Cardiac fibroblast (primary cell): ENCODE results near the gene TP53RK.
A peak's percentile ranks its signal among the peaks of the same experiment; 100 is the strongest.

Experiments
- DNase-seq, 2 donors: peaks; one replicate each; pipeline versions ENCODE4 v3.0.0 to v3.0.0-alpha.2; 2010; ENCODE audit warnings: low read depth in 2 of 2
- H3K4me3 ChIP-seq, 2 donors: replicated peaks in 1 of 2; 1 replicate in 1 of 2; 2 replicates in 1 of 2; pipeline ENCODE4 v1.5.1; 2011; ENCODE audit warnings: low read depth in 2 of 2, low read length in 2 of 2, mild to moderate bottlenecking in 2 of 2, moderate library complexity in 1 of 2
- TF ChIP-seq, protein P1 (sequence below): IDR thresholded peaks from one replicate; pipeline ENCODE4 v1.5.1; 2011; ENCODE audit warnings: low read depth, mild to moderate bottlenecking, low read length, inconsistent platforms

The TP53RK gene

DNA sequence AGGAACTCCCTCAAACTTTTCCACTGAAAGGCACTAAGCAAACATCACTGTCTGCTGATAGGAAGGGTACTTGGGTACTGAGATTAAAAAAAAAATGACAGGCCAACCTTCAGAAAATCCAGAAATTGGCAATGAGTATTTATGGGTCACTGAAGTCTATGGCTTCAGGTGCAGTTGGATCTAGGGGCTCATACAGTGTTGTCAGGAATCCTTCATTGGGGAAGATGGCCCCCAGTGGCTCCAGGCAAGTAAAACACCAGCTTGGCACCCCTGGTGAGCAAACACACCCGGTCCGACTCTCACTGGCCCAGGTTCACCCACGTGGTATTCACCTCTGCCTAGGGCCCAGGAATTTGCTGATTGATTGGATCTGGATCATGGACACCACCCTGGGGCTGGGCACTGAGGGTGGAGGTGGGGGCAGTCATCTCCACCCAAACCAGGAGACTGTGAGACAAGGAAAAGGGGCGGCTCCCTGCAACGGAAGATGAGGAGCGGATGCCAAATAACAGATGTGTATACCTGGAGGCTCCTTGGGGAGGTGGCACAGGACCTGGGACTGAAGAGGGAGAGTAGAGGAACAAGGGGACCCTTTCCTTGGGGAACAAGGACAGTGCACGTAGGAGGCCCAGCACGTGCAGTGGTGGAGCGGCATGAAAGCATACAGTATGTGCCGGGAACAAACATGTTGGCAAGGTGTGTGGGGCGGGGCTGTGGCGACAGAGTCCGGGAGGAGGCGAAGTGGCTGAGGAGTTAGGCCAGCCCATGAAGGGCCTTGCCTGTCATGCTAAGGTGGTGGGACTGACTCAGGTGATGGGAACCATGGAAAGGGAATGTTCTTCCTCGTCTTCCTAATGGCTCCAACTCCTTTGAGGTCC, 25.0 kb upstream of the TP53RK start:
- H3K4me3 ChIP-seq: no peak overlapping the region
- no peak for DNase-seq
- TF ChIP-seq, protein P1, sequence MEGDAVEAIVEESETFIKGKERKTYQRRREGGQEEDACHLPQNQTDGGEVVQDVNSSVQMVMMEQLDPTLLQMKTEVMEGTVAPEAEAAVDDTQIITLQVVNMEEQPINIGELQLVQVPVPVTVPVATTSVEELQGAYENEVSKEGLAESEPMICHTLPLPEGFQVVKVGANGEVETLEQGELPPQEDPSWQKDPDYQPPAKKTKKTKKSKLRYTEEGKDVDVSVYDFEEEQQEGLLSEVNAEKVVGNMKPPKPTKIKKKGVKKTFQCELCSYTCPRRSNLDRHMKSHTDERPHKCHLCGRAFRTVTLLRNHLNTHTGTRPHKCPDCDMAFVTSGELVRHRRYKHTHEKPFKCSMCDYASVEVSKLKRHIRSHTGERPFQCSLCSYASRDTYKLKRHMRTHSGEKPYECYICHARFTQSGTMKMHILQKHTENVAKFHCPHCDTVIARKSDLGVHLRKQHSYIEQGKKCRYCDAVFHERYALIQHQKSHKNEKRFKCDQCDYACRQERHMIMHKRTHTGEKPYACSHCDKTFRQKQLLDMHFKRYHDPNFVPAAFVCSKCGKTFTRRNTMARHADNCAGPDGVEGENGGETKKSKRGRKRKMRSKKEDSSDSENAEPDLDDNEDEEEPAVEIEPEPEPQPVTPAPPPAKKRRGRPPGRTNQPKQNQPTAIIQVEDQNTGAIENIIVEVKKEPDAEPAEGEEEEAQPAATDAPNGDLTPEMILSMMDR: no peak

- DNase-seq: no peak
- TF ChIP-seq, protein P1: no peak
- H3K4me3 ChIP-seq: no peak overlapping the region
Observed at GRCh38 chr20:46712056-46712636, 22.9 kb upstream of the TP53RK start.

DNA sequence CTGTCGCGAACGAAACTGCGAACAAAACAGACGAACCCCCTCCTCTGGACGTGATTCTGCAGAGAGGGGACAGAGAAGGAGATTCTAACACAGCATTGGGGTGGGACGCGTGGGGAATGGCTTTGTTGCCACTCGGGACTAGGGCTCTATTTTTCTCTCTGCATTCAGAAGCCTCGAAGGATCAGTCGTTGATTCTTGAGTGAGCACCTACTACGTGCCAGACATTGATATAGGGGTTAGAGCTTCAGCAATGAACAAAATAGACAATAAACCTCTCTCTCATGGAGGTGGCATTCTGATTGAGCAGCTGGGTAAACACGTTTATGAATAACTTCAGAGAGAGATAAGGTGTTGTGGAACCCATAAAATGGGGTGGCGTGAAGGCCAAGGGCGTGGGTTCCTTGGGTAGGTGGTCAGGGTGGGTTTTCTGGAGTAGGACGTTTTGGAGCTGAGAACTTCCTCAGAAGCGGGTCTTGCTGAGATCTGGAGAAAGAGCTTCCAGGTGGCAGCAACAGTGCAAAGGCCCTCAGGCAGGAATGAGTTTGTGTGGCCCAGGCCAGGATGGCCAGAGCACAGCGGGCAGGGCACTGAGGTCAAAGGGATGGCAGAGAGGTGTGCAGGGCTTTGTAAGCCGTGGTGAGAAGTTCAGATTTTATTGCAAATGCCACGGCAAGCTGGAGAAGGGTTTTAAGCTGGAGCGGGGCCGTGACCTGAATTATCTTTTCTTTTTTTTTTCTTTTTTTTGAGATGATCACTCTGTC, 21.1 kb upstream of the TP53RK start:
- H3K4me3 ChIP-seq: peak overlapping the region; percentile 67 to 69
- TF ChIP-seq, protein P1: no peak
- DNase-seq: no peak

- peak within 1 kb of the TSS; percentile 67 to 69 for H3K4me3 ChIP-seq
- TF ChIP-seq, protein P1: no peak
- DNase-seq: peak; percentile 61 to 70
Observed at GRCh38 chr20:46709459-46710152, 20.4 kb upstream of the TP53RK start, which contains the start of gene SLC2A10. Gene SLC2A10 (plus strand): TSS chr20:46709649. CDS start chr20:46709737, 88 bp downstream.

DNA sequence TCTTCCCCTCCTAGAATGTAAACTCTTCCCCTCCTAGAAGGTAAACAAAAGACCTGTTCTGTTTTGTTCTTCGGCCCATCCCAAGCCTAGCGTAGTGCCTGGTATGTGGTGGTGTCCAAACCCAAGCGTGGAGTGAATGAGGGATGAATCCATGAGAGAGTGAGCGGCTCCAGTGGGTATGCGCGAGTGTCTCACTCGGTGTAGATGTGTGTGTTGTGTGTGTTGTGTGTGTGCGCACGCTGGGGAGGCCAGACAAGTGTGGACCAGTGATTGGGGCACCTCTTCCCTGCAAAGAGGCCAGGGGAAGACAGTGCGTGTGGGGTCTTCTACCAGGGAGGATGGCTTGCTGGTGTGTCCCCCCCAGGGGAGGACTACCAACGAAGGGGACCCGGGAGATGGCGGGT, 19.8 kb upstream of the TP53RK start:
- H3K4me3 ChIP-seq: peak overlapping the region; percentile 13 to 69
- no peak for DNase-seq

More for the DNA sequence above, 19.8 kb upstream of the TP53RK start:
- TF ChIP-seq, protein P1: no peak
